Skeletal muscle tissue (tissue), 4 donors: ENCODE results near the gene SYCP1. TPM values are rescaled to one million over a fixed set of nuclear protein-coding genes. Genes with fewer than 3 reads are reported as not detected.

ENCODE experiments used
- H3K27ac ChIP-seq: one replicate; pipeline ENCODE4 v1.7.0; 2013; ENCODE audit warnings: mild to moderate bottlenecking, low read depth, low read length, inconsistent platforms
- H3K27me3 ChIP-seq, 3 donors: one replicate each; pipeline ENCODE4 v1.7.0; 2013; ENCODE audit warnings: low read length in 3 of 3; ENCODE audit not compliant: control insufficient read depth in 3 of 3, insufficient read depth in 3 of 3
- H3K36me3 ChIP-seq, 3 donors: one replicate each; pipeline ENCODE4 v1.7.0; 2013; ENCODE audit warnings: low read length in 3 of 3; ENCODE audit not compliant: control insufficient read depth in 3 of 3, insufficient read depth in 3 of 3
- H3K4me1 ChIP-seq, 3 donors: one replicate each; pipeline ENCODE4 v1.7.0; 2013; ENCODE audit warnings: low read length in 3 of 3, mild to moderate bottlenecking in 3 of 3; ENCODE audit not compliant: control insufficient read depth in 3 of 3, insufficient read depth in 3 of 3
- H3K4me3 ChIP-seq, 3 donors: one replicate each; pipeline ENCODE4 v1.7.0; 2013; ENCODE audit warnings: low read length in 3 of 3
- H3K9ac ChIP-seq, 3 donors: one replicate each; pipeline ENCODE4 v1.7.0; 2013; ENCODE audit warnings: low read length in 3 of 3, mild to moderate bottlenecking in 3 of 3, moderate library complexity in 2 of 3, low read depth in 1 of 3
- H3K9me3 ChIP-seq, 3 donors: one replicate each; pipeline ENCODE4 v1.7.0; 2013; ENCODE audit warnings: low read length in 3 of 3; ENCODE audit not compliant: control insufficient read depth in 3 of 3
- total RNA-seq: library from RNA; depleted of rRNA; stranded (reverse); fragments of >200 nt; gene quantifications from one replicate; pipeline ENCODE4 v1.2.3, GENCODE V29; 2014
- donor health status: Osteomylitis.

SYCP1 gene
- total RNA-seq, 1 donor from 2014 or later = not detected

DNA sequence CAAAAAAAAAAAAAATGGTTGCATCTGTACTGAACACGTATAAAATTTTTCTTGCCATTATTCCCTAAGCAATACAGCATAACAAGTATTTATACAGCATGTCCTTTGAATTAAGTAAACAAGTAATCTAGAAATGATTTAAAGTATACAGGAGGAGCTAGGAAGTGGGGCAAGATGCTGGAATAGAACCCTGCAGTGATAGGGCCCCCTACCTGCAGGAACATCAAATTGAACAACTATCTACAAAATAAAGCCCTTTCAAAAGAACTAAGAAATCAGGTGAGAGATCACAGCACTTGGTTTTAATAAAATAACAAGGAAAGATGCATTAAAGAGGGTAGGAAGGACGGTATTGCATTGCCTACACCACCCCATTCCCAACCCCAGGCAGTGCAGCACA, 185.8 kb downstream of the SYCP1 start:
- Histone ChIP-seq H3K36me3 (no peaks in the 10 kb centered on the region), H3K27me3 (no peaks in the 10 kb centered on the region), H3K4me1 (no peaks in the 10 kb centered on the region), H3K9me3 (no peaks in the 10 kb centered on the region), H3K4me3 (no peak overlapping the region), H3K27ac (no peak overlapping the region), H3K9ac (no peak overlapping the region)

GRCh38 chr1:115041654-115042053, 187.0 kb downstream of the SYCP1 start:
- Histone ChIP-seq H3K9ac (no peak overlapping the region), H3K4me3 (no peak overlapping the region), H3K9me3 (no peaks in the 10 kb centered on the region), H3K36me3 (no peaks in the 10 kb centered on the region), H3K27me3 (no peaks in the 10 kb centered on the region), H3K27ac (no peak overlapping the region), H3K4me1 (no peaks in the 10 kb centered on the region)

Other genes starting within 250 kb of the SYCP1 start
- gene DENND2C, start 184.8 kb upstream of the SYCP1 start, total RNA-seq = 7.8 TPM
- 40.7 TPM for gene AMPD1, start 159.3 kb upstream of the SYCP1 start, total RNA-seq
- gene NRAS, start 138.1 kb upstream of the SYCP1 start, total RNA-seq = 31.8 TPM
- gene CSDE1, start 96.9 kb upstream of the SYCP1 start, total RNA-seq = 657 TPM
- 27.7 TPM for gene SIKE1, start 74.2 kb upstream of the SYCP1 start, total RNA-seq
- gene TSHB, start 175.0 kb downstream of the SYCP1 start, total RNA-seq = not detected
- 6.8 TPM for gene TSPAN2, start 234.6 kb downstream of the SYCP1 start, total RNA-seq